Measurements from ENCODE around the gene DNPH1. TPM values are rescaled to one million over a fixed set of nuclear protein-coding genes. Genes with fewer than 3 reads are reported as not detected.
A peak's percentile ranks its signal among the peaks of the same experiment; 100 is the strongest.

DNPH1 gene
- total and polyA plus RNA-seq, 2 experiments from 2014 or later = 124 to 136 TPM

DNA sequence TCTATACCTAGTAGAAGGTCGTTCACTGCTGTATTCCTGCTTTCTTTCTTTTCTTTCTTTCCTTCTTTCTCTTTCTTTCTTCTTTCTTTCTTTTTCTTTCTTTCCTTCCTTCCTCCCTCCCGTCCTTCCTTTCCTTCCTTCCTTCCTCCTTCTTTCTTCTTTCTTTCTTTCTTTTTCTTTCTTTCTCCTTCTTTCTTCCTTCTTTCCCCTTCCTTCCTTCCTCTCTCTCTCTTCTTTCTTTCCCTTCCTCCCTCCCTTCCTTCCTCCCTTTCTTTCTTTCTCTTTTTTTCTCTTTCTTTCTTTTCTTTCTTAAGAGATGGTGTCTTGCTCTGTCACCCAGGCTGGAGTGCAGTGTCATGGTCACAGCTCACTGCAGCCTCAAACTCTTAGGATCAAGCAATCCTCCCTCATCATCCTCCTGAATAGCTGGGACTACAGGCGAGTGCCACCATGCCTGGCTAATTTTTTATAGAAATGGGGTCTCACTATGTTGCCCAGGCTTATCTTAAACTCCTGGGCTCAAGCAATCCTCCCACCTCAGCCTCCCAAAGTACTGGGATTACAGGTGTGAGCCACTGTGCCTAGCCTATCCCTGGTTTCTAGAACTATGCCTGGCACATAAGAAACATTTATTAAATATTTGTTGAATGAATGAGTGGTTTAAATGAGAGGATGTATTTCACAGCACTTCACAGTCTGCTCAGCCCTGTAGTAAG lies 2.6 kb upstream of the DNPH1 start:
- no peaks in the 10 kb centered on the region for H3K9me2 ChIP-seq (replicated peaks; ENCODE audit: insufficient read depth)
- no peak overlapping the region for H3K4me3 ChIP-seq
- H3K9me3 ChIP-seq (ENCODE audit: low read depth) = no peaks in the 10 kb centered on the region
- no peak overlapping the region for H2AFZ ChIP-seq
- no peaks in the 10 kb centered on the region for H4K20me1 ChIP-seq (ENCODE audit: insufficient read depth, poor library complexity, severe bottlenecking)
- H3K27me3 ChIP-seq = no peaks in the 10 kb centered on the region
- WGBS (ENCODE audit: low lambda C conversion rate, missing lambda C conversion rate) = 77% methylated on average over 2 of the region's 3 CpGs
- no peak for DNase-seq (ENCODE audit: low spot score)
- no peaks in the 10 kb centered on the region for H3K36me3 ChIP-seq (replicated peaks; ENCODE audit: insufficient read depth, low read depth)
- H3K4me1 ChIP-seq (ENCODE audit: insufficient read depth) = no peaks in the 10 kb centered on the region
- no peak overlapping the region for H3K27ac ChIP-seq
- H3K79me2 ChIP-seq = peaks cover 8% of the 10 kb centered on the region
- no peak for TF ChIP-seq EZH2phosphoT487 (IDR thresholded peaks at IDR 0.05; ENCODE audit: low read depth, severe bottlenecking, unreplicated experiment)
- no peak for TF ChIP-seq EZH2 (IDR thresholded peaks at IDR 0.05; ENCODE audit: borderline replicate concordance)
- TF ChIP-seq, protein P1, sequence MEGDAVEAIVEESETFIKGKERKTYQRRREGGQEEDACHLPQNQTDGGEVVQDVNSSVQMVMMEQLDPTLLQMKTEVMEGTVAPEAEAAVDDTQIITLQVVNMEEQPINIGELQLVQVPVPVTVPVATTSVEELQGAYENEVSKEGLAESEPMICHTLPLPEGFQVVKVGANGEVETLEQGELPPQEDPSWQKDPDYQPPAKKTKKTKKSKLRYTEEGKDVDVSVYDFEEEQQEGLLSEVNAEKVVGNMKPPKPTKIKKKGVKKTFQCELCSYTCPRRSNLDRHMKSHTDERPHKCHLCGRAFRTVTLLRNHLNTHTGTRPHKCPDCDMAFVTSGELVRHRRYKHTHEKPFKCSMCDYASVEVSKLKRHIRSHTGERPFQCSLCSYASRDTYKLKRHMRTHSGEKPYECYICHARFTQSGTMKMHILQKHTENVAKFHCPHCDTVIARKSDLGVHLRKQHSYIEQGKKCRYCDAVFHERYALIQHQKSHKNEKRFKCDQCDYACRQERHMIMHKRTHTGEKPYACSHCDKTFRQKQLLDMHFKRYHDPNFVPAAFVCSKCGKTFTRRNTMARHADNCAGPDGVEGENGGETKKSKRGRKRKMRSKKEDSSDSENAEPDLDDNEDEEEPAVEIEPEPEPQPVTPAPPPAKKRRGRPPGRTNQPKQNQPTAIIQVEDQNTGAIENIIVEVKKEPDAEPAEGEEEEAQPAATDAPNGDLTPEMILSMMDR (IDR thresholded peaks at IDR 0.05; ENCODE audit: poor library complexity) = no peak
- H3K4me2 ChIP-seq = no peak overlapping the region

DNA sequence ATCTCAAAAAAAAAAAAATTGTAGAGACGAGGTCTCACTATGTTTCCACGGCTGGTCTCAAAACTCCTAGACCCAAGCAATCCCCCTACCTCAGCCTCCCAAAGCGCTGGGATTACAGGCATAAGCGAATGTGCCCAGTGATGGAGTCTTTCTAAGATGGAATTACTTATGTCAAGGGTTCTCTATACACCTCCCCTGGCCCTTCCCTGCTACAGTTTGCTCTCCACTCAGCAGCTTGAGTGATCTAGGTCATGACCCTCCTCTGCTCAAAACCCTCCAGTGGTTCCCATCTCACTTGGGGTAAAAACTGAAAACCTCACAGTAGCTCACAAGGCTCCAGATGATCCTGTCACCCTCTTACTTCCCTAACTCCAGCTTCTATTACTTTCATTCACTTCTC lies 1.8 kb upstream of the DNPH1 start:
- TF ChIP-seq, protein P1 (IDR thresholded peaks at IDR 0.05; ENCODE audit: poor library complexity) = no peak
- no peak for TF ChIP-seq EZH2 (IDR thresholded peaks at IDR 0.05; ENCODE audit: borderline replicate concordance)
- TF ChIP-seq EZH2phosphoT487 (IDR thresholded peaks at IDR 0.05; ENCODE audit: low read depth, severe bottlenecking, unreplicated experiment) = no peak
- 89% methylated on average over 4 of the region's 4 CpGs for WGBS (ENCODE audit: low lambda C conversion rate, missing lambda C conversion rate)
- no peaks in the 10 kb centered on the region for H4K20me1 ChIP-seq (ENCODE audit: insufficient read depth, poor library complexity, severe bottlenecking)

DNA sequence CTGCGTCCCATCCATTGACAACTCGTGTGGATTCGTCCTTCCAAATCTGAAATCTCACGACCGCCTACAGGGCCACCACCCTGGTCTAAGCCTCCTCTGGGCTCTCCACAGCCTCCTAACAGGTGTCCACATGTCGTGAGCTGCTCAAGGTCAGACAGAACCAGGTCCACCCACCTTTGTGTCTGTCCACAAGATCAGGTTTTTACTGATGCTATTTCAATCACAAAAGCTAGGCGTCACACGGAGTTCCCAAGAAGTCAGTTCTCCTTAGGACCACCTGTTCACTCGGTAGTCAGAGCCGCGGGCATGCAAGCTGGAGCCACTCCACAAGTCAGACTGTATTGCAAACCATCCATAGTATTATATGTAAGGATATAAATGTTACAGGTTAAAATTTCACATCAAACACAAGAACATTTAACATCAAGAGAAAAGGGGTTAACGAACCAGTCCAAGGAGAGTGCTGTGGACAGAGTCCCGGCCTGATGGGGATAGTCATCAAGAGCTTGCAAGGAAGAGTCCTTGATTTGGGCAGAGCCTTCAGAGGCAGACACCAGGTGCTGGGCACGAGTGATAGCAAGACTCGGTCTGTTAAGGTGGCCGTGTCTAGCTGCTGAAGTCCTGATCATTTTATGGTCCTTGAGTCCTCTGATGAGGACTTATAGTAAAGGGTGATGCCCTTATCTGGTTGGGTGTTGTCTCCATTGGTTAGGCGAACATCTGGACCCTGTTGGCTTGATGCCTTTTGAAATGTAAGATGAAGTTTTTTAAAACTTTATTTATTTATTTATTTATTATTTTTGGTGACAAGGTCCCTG lies 731 bp upstream of the DNPH1 start:
- no peak for DNase-seq (ENCODE audit: low spot score)
- Histone ChIP-seq H3K4me1 (ENCODE audit: insufficient read depth) (no peaks in the 10 kb centered on the region), H4K20me1 (ENCODE audit: insufficient read depth, poor library complexity, severe bottlenecking) (no peaks in the 10 kb centered on the region), H3K4me3 (no peak overlapping the region), H3K9me3 (ENCODE audit: low read depth) (no peaks in the 10 kb centered on the region), H2AFZ (peak overlapping the region; percentile 75), H3K9me2 (replicated peaks; ENCODE audit: insufficient read depth) (no peaks in the 10 kb centered on the region), H3K27me3 (no peaks in the 10 kb centered on the region), H3K4me2 (peak overlapping the region; percentile 80), H3K36me3 (replicated peaks; ENCODE audit: insufficient read depth, low read depth) (no peaks in the 10 kb centered on the region), H3K27ac (peak overlapping the region; percentile 18), H3K79me2 (peaks cover 8% of the 10 kb centered on the region)
- 89% methylated on average over 17 of the region's 17 CpGs for WGBS (ENCODE audit: low lambda C conversion rate, missing lambda C conversion rate)
- TF ChIP-seq EZH2phosphoT487 (IDR thresholded peaks at IDR 0.05; ENCODE audit: low read depth, severe bottlenecking, unreplicated experiment) (no peak), EZH2 (IDR thresholded peaks at IDR 0.05; ENCODE audit: borderline replicate concordance) (no peak)
- TF ChIP-seq, protein P1 (IDR thresholded peaks at IDR 0.05; ENCODE audit: poor library complexity) = no peak

More for the DNA sequence above, 1.8 kb upstream of the DNPH1 start:
- Histone ChIP-seq H3K27me3 (no peaks in the 10 kb centered on the region), H3K27ac (no peak overlapping the region), H3K4me1 (ENCODE audit: insufficient read depth) (no peaks in the 10 kb centered on the region), H3K79me2 (peaks cover 8% of the 10 kb centered on the region), H3K4me2 (no peak overlapping the region), H3K4me3 (no peak overlapping the region), H3K9me3 (ENCODE audit: low read depth) (no peaks in the 10 kb centered on the region), H3K9me2 (replicated peaks; ENCODE audit: insufficient read depth) (no peaks in the 10 kb centered on the region), H2AFZ (no peak overlapping the region), H3K36me3 (replicated peaks; ENCODE audit: insufficient read depth, low read depth) (no peaks in the 10 kb centered on the region)
- no peak for DNase-seq (ENCODE audit: low spot score)
